Tibial nerve (tissue), 4 donors: ENCODE results near the gene FLYWCH1. TPM values are rescaled to one million over a fixed set of nuclear protein-coding genes. Genes with fewer than 3 reads are reported as not detected.
A peak's percentile ranks its signal among the peaks of the same experiment; 100 is the strongest.
"Not testable (repeated sequence)": the region's sequence is repeated elsewhere in the genome, so short reads cannot be mapped to it uniquely, and the experiment has no call there.

Source experiments
- DNase-seq, 2 donors: peaks; one replicate each; pipeline ENCODE4 v3.0.0-alpha.2; 2019; ENCODE audit warnings: low spot score in 2 of 2
- H3K27ac ChIP-seq, 4 donors: fragments of 200-600 bp; sonication (generic) in 3 of 4; one replicate each; pipeline ENCODE4 v1.5.1; 2017 to 2019; ENCODE audit warnings: mild to moderate bottlenecking in 1 of 4
- H3K27me3 ChIP-seq, 2 donors: fragments of 200-600 bp; sonication (generic) in 1 of 2; one replicate each; pipeline versions ENCODE4 v1.5.1 to v1.6.0; 2017 to 2019
- H3K36me3 ChIP-seq, 3 donors: fragments of 200-600 bp; sonication (generic); one replicate each; pipeline ENCODE4 v1.5.1; 2018 to 2019
- H3K4me1 ChIP-seq, 4 donors: fragments of 200-600 bp; sonication (generic) in 3 of 4; one replicate each; pipeline ENCODE4 v1.5.1; 2017 to 2019
- H3K4me3 ChIP-seq, 4 donors: fragments of 200-600 bp; sonication (generic) in 3 of 4; one replicate each; pipeline ENCODE4 v1.5.1; 2017 to 2019; ENCODE audit warnings: mild to moderate bottlenecking in 1 of 4, moderate library complexity in 1 of 4
- H3K9me3 ChIP-seq, 4 donors: fragments of 200-600 bp; sonication (generic) in 3 of 4; one replicate each; pipeline ENCODE4 v1.5.1; 2017 to 2019
- CTCF ChIP-seq, 5 experiments: fragments of 200-600 bp in 3 of 5; fragments of 450-650 bp in 2 of 5; sonication (generic) in 3 of 5; IDR thresholded peaks; one replicate each; pipeline ENCODE4 v1.5.1; 2016 to 2019; ENCODE audit warnings: antibody characterized with exemption in 5 of 5, mild to moderate bottlenecking in 3 of 5, moderate library complexity in 2 of 5
- EP300 ChIP-seq, 2 donors: sonication (generic); formaldehyde crosslinking; IDR thresholded peaks; one replicate each; pipeline ENCODE4 v1.6.1; 2017; ENCODE audit warnings: antibody characterized with exemption in 2 of 2, mild to moderate bottlenecking in 1 of 2
- POLR2A ChIP-seq, 2 donors: fragments of 450-650 bp; IDR thresholded peaks; one replicate each; pipeline ENCODE4 v1.6.1; 2017; ENCODE audit warnings: antibody characterized with exemption in 2 of 2, mild to moderate bottlenecking in 2 of 2, moderate library complexity in 2 of 2
- WGBS, 2 donors: methylation state at CpG; one replicate each; pipeline ENCODE4 v1.1.5; 2018; 5-methylcytosine and 5-hydroxymethylcytosine counted together
- total RNA-seq, 4 donors: library from RNA; depleted of rRNA; stranded (reverse); fragments of >200 nt; gene quantifications; one replicate each; pipeline ENCODE4 v1.1.0, GENCODE V29; 2016

Gene FLYWCH1
- total RNA-seq, 4 donors from 2014 or later, result 65.1 to 74.9 (median 68.7) TPM

GRCh38 chr16:2904922-2905240 lies 6.8 kb upstream of the FLYWCH1 start:
- peaks cover 0 to 26% (median 5%) of the 10 kb centered on the region in 4 donors for H3K4me1 ChIP-seq
- 0 to 1% methylated on average over 16 to 29 of the region's 32 CpGs for WGBS, 2 donors
- H3K27ac ChIP-seq, result peak overlapping the region; percentile 70 to 96 (median 90)
- peaks cover 0 to 14% (median 0%) of the 10 kb centered on the region in 3 donors for H3K36me3 ChIP-seq
- H3K9me3 ChIP-seq, result no peaks in the 10 kb centered on the region
- H3K27me3 ChIP-seq, result no peaks in the 10 kb centered on the region
- peak overlapping the region; percentile 53 to 89 (median 67) for H3K4me3 ChIP-seq
- TF ChIP-seq EP300 (IDR thresholded peaks at IDR 0.05) (no peak), POLR2A (IDR thresholded peaks at IDR 0.05) (no peak), CTCF (IDR thresholded peaks at IDR 0.05) (peak in 1 of 5 experiments; percentile 43)
- DNase-seq, result no peak

- Histone ChIP-seq H3K36me3 (peaks cover 0 to 9% (median 0%) of the 10 kb centered on the region in 3 donors), H3K27ac (peak overlapping the region; percentile 70 to 96 (median 90)), H3K4me3 (peak overlapping the region; percentile 53 to 89 (median 67)), H3K9me3 (no peaks in the 10 kb centered on the region), H3K4me1 (peaks cover 0 to 26% (median 5%) of the 10 kb centered on the region in 4 donors), H3K27me3 (no peaks in the 10 kb centered on the region)
- peak; percentile 100 for DNase-seq
- 1 to 2% methylated on average over 32 to 49 of the region's 51 CpGs for WGBS, 2 donors
- TF ChIP-seq EP300 (IDR thresholded peaks at IDR 0.05), result peak in 1 of 2 donors; percentile 99
- TF ChIP-seq POLR2A (IDR thresholded peaks at IDR 0.05), result peak; percentile 92 to 95
- TF ChIP-seq CTCF (IDR thresholded peaks at IDR 0.05), result peak in 1 of 5 experiments; percentile 49
Observed at GRCh38 chr16:2905241-2905987, 6.3 kb upstream of the FLYWCH1 start.

- no peak for DNase-seq
- Histone ChIP-seq H3K27me3 (no peaks in the 10 kb centered on the region), H3K4me1 (peaks cover 0 to 28% (median 5%) of the 10 kb centered on the region in 4 donors), H3K36me3 (peaks cover 0 to 3% (median 0%) of the 10 kb centered on the region in 3 donors), H3K9me3 (no peaks in the 10 kb centered on the region), H3K27ac (peak overlapping the region in 2 of 4 donors; percentile 53 to 63), H3K4me3 (no peak overlapping the region)
- TF ChIP-seq EP300 (IDR thresholded peaks at IDR 0.05), result no peak
- TF ChIP-seq CTCF (IDR thresholded peaks at IDR 0.05), result no peak
- no peak for TF ChIP-seq POLR2A (IDR thresholded peaks at IDR 0.05)
- WGBS, 2 donors, result 26 to 34% methylated on average over 12 of the region's 12 CpGs
Observed at GRCh38 chr16:2905988-2906387, 5.7 kb upstream of the FLYWCH1 start.

GRCh38 chr16:2907084-2907753 lies 4.5 kb upstream of the FLYWCH1 start:
- 22 to 24% methylated on average over 14 to 15 of the region's 17 CpGs for WGBS, 2 donors
- Histone ChIP-seq H3K27ac (peak overlapping the region in 2 of 4 donors; percentile 43 to 53), H3K4me1 (peaks cover 0 to 33% (median 5%) of the 10 kb centered on the region in 4 donors)
- not testable (repeated sequence) for H3K9me3 ChIP-seq, H3K4me3 ChIP-seq, H3K27me3 ChIP-seq, H3K36me3 ChIP-seq
- TF ChIP-seq CTCF (IDR thresholded peaks at IDR 0.05), result peak; percentile 23 to 84 (median 57)
- DNase-seq, result peak in 1 of 2 donors; percentile 36

- no peaks in the 10 kb centered on the region for H3K9me3 ChIP-seq
- no peaks in the 10 kb centered on the region for H3K27me3 ChIP-seq
- peaks cover 0 to 14% (median 0%) of the 10 kb centered on the region in 3 donors for H3K36me3 ChIP-seq
- TF ChIP-seq EP300 (IDR thresholded peaks at IDR 0.05) (no peak), POLR2A (IDR thresholded peaks at IDR 0.05) (no peak), CTCF (IDR thresholded peaks at IDR 0.05) (no peak)
- H3K4me1 ChIP-seq, result peaks cover 0 to 42% (median 7%) of the 10 kb centered on the region in 4 donors
- H3K4me3 ChIP-seq, result no peak overlapping the region
- H3K27ac ChIP-seq, result no peak overlapping the region
- 25 to 32% methylated on average over 5 of the region's 5 CpGs for WGBS, 2 donors
- DNase-seq, result no peak
Observed at GRCh38 chr16:2910441-2910969, 1.2 kb upstream of the FLYWCH1 start.
